Fibroblast of lung (primary cell): Measurements from ENCODE around the gene SEZ6L. TPM values are rescaled to one million over a fixed set of nuclear protein-coding genes. Genes with fewer than 3 reads are reported as not detected.

ENCODE experiments used
- DNase-seq, 2 donors: peaks; one replicate each; pipeline versions ENCODE4 v3.0.0 to v3.0.0-alpha.2; 2010; ENCODE audit warnings: low read depth in 2 of 2
- H2AFZ ChIP-seq: 2 replicates; pipeline ENCODE4 v1.5.1; 2012; ENCODE audit warnings: low read length, control low read depth, inconsistent platforms
- H3K27ac ChIP-seq: 2 replicates; pipeline ENCODE4 v1.5.1; 2011; ENCODE audit warnings: low read length, control low read depth; ENCODE audit not compliant: insufficient read depth
- H3K27me3 ChIP-seq: 2 replicates; pipeline ENCODE4 v1.5.1; 2011; ENCODE audit warnings: mild to moderate bottlenecking, low read length; ENCODE audit not compliant: control insufficient read depth, insufficient read depth
- H3K36me3 ChIP-seq: 2 replicates; pipeline ENCODE4 v1.5.1; 2011; ENCODE audit warnings: low read length; ENCODE audit not compliant: control insufficient read depth, insufficient read depth
- H3K4me1 ChIP-seq: 2 replicates; pipeline ENCODE4 v1.5.1; 2011; ENCODE audit warnings: low read length; ENCODE audit not compliant: control insufficient read depth, insufficient read depth; ENCODE audit errors: extremely low read depth
- H3K4me2 ChIP-seq: 2 replicates; pipeline ENCODE4 v1.5.1; 2011; ENCODE audit warnings: low read length, control low read depth; ENCODE audit not compliant: insufficient read depth; ENCODE audit errors: extremely low read depth
- H3K4me3 ChIP-seq, 4 experiments: fragments of 200-600 bp in 1 of 4; sonication (generic) in 1 of 4; replicated peaks in 1 of 4; 2 replicates each; pipeline ENCODE4 v1.5.1; 2011 to 2016; ENCODE audit warnings: low read length in 4 of 4, low read depth in 3 of 4, mild to moderate bottlenecking in 3 of 4, control low read depth in 2 of 4, inconsistent platforms in 1 of 4, mixed read lengths in 1 of 4; ENCODE audit not compliant: insufficient read depth in 1 of 4; ENCODE audit errors: control extremely low read depth in 1 of 4
- H3K79me2 ChIP-seq: 2 replicates; pipeline ENCODE4 v1.5.1; 2012; ENCODE audit warnings: mild to moderate bottlenecking, low read length, inconsistent platforms; ENCODE audit not compliant: control insufficient read depth, insufficient read depth
- H3K9ac ChIP-seq: 2 replicates; pipeline ENCODE4 v1.5.1; 2011; ENCODE audit warnings: mild to moderate bottlenecking, low read length, control low read depth; ENCODE audit not compliant: insufficient read depth
- H3K9me3 ChIP-seq: 2 replicates; pipeline ENCODE4 v1.5.1; 2012; ENCODE audit warnings: low read depth, low read length; ENCODE audit not compliant: control insufficient read depth, insufficient read depth
- H4K20me1 ChIP-seq: 2 replicates; pipeline ENCODE4 v1.5.1; 2011; ENCODE audit warnings: low read length; ENCODE audit not compliant: control insufficient read depth, insufficient read depth; ENCODE audit errors: extremely low read depth
- EZH2 ChIP-seq: IDR thresholded peaks from 2 replicates; pipeline ENCODE4 v1.5.1; 2012; ENCODE audit warnings: low read length, control low read depth, mild to moderate bottlenecking; ENCODE audit errors: missing control alignments
- polyA plus RNA-seq, 2 donors: library from polyadenylated mRNA; depleted of rRNA in 1 of 2; stranded (reverse) in 1 of 2; unstranded in 1 of 2; fragments of >200 nt; gene quantifications; 2 replicates each; pipeline ENCODE4 v1.2.1, GENCODE V29; 2011 to 2012; ENCODE audit warnings: missing spikeins in 1 of 2
- total RNA-seq: library from RNA; depleted of rRNA; stranded (reverse); fragments of >200 nt; gene quantifications from 2 replicates; pipeline ENCODE4 v1.2.1, GENCODE V29; 2014
- TF ChIP-seq, protein P1 (sequence below), 2 donors: IDR thresholded peaks in 1 of 2; conservative IDR thresholded peaks in 1 of 2; 1 replicate in 1 of 2; 2 replicates in 1 of 2; pipeline ENCODE4 v1.5.1; 2011 to 2012; ENCODE audit warnings: low read length in 2 of 2, control low read depth in 1 of 2, inconsistent platforms in 1 of 2, low read depth in 1 of 2, mild to moderate bottlenecking in 1 of 2

SEZ6L gene
- total and polyA plus RNA-seq, 2 donors (not counting 1 experiment from before 2014, with no cell fraction given), result not detected

GRCh38 chr22:26429458-26430286 lies 260.4 kb downstream of the SEZ6L start:
- no peak overlapping the region for H3K27ac ChIP-seq
- H4K20me1 ChIP-seq, result no peaks in the 10 kb centered on the region
- H2AFZ ChIP-seq, result no peak overlapping the region
- H3K36me3 ChIP-seq, result no peaks in the 10 kb centered on the region
- H3K9me3 ChIP-seq, result no peaks in the 10 kb centered on the region
- peak overlapping the region in 3 of 4 experiments; percentile 26 to 44 (median 36) for H3K4me3 ChIP-seq
- peak; percentile 52 for TF ChIP-seq EZH2
- TF ChIP-seq, protein P1, sequence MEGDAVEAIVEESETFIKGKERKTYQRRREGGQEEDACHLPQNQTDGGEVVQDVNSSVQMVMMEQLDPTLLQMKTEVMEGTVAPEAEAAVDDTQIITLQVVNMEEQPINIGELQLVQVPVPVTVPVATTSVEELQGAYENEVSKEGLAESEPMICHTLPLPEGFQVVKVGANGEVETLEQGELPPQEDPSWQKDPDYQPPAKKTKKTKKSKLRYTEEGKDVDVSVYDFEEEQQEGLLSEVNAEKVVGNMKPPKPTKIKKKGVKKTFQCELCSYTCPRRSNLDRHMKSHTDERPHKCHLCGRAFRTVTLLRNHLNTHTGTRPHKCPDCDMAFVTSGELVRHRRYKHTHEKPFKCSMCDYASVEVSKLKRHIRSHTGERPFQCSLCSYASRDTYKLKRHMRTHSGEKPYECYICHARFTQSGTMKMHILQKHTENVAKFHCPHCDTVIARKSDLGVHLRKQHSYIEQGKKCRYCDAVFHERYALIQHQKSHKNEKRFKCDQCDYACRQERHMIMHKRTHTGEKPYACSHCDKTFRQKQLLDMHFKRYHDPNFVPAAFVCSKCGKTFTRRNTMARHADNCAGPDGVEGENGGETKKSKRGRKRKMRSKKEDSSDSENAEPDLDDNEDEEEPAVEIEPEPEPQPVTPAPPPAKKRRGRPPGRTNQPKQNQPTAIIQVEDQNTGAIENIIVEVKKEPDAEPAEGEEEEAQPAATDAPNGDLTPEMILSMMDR (conservative IDR thresholded peaks at IDR 0.05 in 1 of 2, IDR thresholded peaks at IDR 0.05 in 1 of 2; ENCODE audit: low read depth in 1 of 2, low read length in 2 of 2), result no peak
- H3K4me2 ChIP-seq, result peak overlapping the region; percentile 32
- no peak overlapping the region for H3K9ac ChIP-seq
- H3K4me1 ChIP-seq, result no peaks in the 10 kb centered on the region
- peaks cover 6% of the 10 kb centered on the region for H3K27me3 ChIP-seq
- no peaks in the 10 kb centered on the region for H3K79me2 ChIP-seq
- no peak for DNase-seq

DNA sequence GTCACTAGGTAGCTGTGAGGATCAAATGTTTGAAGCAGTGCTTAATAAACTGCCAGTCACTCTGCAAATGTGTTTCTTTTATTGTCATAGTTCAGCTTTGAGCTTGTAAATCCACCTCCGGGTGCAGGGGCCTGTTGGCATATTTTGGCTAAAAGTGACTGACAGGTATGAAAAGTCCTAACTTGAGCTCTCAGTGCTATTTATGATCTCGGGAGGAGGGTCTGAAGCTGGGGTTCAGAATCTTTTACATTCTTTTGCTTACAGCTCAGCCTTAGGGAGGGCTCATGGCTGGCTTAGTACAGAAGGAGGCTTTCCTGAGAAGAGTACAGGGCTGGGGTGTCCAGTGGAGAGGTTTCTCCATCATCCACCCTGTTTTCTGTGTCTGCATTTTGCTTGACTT lies 261.3 kb downstream of the SEZ6L start:
- H3K27ac ChIP-seq, result no peak overlapping the region
- H3K36me3 ChIP-seq, result no peaks in the 10 kb centered on the region
- peaks cover 6% of the 10 kb centered on the region for H3K27me3 ChIP-seq
- no peak overlapping the region for H2AFZ ChIP-seq
- DNase-seq, result no peak
- TF ChIP-seq, protein P1 (conservative IDR thresholded peaks at IDR 0.05 in 1 of 2, IDR thresholded peaks at IDR 0.05 in 1 of 2; ENCODE audit: low read depth in 1 of 2, low read length in 2 of 2), result no peak
- no peak for TF ChIP-seq EZH2
- H3K4me1 ChIP-seq, result no peaks in the 10 kb centered on the region
- no peaks in the 10 kb centered on the region for H3K79me2 ChIP-seq
- H4K20me1 ChIP-seq, result no peaks in the 10 kb centered on the region
- no peak overlapping the region for H3K9ac ChIP-seq
- H3K4me2 ChIP-seq, result no peak overlapping the region
- no peaks in the 10 kb centered on the region for H3K9me3 ChIP-seq
- H3K4me3 ChIP-seq, result no peak overlapping the region

DNA sequence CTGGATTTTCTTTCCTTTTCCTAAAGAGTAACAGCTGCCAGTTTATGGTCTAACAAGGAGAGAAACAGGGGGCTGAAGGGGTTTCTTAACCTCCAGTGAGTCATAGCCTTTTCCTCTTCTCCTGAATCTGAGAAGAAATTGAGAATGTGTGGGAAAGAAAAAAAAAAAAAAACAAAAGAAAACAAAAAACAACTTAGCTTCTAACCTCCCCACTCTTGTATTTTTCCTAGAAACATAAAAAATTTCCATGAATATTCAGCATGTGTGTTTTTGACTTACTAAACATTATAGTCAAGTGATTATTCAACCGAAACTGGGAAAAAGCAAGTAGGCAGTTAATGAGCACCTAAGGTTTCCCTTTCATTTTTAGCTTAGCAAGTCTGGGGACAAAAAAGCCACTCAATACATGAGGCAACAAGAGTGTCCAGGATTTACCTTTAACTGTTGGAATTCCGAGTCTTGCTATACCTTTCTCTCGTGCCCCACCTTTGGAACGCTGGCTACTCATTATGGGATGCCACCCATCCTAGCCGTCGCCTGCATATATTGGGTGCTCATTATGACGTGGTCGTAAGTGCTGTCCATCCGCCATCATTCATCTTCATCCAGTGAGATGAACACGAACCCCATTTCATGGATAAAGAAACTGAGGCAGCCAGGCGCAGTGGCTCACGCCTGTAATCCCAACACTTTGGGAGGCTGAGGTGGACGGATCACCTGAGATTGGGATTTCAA lies 262.2 kb downstream of the SEZ6L start:
- no peak for DNase-seq
- Histone ChIP-seq H3K4me3 (no peak overlapping the region), H3K27ac (no peak overlapping the region), H4K20me1 (no peaks in the 10 kb centered on the region), H3K4me1 (no peaks in the 10 kb centered on the region), H3K36me3 (no peaks in the 10 kb centered on the region), H3K4me2 (no peak overlapping the region), H3K27me3 (peaks cover 6% of the 10 kb centered on the region), H3K9ac (no peak overlapping the region), H3K9me3 (no peaks in the 10 kb centered on the region), H2AFZ (no peak overlapping the region), H3K79me2 (no peaks in the 10 kb centered on the region)
- TF ChIP-seq, protein P1 (conservative IDR thresholded peaks at IDR 0.05 in 1 of 2, IDR thresholded peaks at IDR 0.05 in 1 of 2; ENCODE audit: low read depth in 1 of 2, low read length in 2 of 2), result no peak
- no peak for TF ChIP-seq EZH2
